ENCODE results near the gene RPL22. TPM values are rescaled to one million over a fixed set of nuclear protein-coding genes. Genes with fewer than 3 reads are reported as not detected.
A peak's percentile ranks its signal among the peaks of the same experiment; 100 is the strongest.

RPL22 gene
- total RNA-seq, 1 experiment from 2014 or later: 112 TPM

DNA sequence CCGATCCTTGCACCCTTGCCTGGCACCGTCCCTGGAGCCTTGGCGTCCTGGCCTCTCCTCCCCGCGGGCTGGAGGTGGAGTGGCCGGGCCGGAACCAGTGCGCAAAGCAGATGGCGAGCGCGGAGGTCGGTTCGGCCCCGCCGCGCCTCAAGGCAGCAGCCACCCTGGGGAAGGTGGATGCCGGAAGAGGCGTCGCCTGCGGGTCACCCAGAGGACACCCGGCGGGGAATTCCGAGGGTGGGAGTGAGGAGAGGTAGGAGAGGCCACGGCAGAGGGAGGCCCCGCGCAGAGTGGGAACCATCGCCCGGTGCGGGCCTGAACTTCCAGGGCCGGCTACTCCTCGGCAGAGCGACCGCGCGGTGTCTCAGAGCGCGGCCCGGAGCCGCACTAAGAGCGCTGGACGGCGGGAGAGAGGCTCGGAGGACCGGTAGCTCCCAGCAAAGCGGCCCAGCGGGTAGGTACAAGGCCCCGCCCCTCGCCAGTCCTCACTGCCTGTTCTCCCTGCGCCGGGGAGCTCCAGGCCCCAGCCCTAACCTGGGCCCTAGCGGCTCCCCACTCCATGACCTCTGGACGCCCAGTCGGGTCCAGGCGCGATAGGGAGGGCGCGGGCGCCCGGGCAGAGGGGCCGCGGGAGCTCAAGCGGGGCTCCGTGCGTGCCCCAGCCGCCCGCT lies 6.6 kb upstream of the RPL22 start, which contains the start of gene RNF207:
Gene RNF207, plus strand, starts transcription at position 271 of the 671 bp plus-strand sequence. CDS start 417 bp downstream, outside the sequence.
- peak; percentile 55 for DNase-seq (ENCODE audit: low spot score)

DNA sequence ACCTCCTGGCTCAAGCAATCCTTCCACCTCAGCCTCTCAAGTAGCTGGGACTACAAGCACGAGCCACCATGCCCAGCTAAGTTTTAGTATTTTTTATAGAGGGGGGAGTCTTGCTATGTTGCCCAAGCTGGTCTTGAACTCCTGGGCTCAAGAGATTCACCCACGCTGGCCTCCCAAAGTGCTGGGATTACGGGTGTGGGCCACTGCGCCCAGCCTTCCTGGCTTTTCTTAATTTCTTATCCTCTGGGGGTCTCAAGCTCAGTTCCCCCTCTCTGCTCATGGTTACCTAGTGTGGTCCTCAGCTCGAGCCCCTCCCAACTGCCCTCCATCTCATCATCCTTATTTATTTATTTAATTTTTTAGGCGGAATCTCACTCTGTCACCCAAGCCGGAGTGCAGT lies 2.9 kb upstream of the RPL22 start:
- no peak for DNase-seq (ENCODE audit: low spot score)

- DNase-seq (ENCODE audit: low spot score): no peak
Measured at GRCh38 chr1:6200188-6200809, 904 bp upstream of the RPL22 start.

DNA sequence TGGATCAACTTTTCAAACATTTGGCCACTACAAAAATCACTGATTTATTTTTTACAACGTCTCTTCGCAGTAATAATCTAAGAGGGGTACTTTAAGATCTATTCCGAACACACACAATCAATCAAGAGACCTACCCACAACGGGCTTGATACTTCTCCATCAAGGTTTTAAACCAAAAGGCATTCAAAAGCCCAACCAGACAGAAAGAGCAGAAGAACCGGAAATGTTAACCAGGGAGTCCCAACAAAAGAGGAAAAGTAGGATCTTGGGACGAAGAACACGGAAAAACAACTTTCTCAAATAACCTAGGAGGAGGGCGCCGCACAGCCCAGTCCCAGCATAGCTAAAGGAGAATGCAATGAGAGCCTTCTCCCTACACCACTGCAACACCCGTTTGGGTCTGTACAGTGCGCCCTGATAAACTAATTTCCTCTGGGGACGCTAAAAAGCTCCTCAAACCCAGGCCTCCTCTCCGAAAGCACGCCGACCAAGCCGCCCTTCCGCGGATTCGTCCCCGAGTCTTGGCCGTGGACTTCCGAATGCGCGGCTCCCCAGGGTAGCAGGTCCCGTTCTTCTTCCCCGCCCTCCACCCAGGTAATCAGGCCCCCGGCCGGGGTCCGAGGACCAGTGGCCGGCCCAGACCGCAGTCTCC lies 623 bp downstream of the RPL22 start:
- DNase-seq (ENCODE audit: low spot score): no peak

GRCh38 chr1:6197746-6198427 lies 1.5 kb downstream of the RPL22 start:
- no peak for DNase-seq (ENCODE audit: low spot score)

DNA sequence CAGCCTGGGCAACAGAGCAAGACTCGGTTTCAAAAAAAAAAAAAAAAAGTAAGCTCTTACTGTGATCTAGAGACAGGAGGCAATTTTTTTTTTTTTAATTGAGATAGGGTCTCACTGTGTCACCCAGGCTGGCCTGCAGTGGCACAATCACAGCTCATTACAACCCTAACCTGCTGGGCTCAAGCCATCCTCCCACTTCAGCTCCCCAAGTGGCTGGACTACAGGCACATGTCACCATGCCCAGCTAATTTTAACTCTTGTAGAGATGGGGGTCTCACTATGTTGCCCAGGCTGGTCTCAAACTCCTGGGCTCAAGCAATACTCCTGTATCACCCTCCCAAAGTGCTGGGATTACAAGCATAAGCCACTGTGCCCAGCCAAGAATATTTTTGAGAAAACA lies 7.4 kb downstream of the RPL22 start:
- no peak for DNase-seq (ENCODE audit: low spot score)

DNA sequence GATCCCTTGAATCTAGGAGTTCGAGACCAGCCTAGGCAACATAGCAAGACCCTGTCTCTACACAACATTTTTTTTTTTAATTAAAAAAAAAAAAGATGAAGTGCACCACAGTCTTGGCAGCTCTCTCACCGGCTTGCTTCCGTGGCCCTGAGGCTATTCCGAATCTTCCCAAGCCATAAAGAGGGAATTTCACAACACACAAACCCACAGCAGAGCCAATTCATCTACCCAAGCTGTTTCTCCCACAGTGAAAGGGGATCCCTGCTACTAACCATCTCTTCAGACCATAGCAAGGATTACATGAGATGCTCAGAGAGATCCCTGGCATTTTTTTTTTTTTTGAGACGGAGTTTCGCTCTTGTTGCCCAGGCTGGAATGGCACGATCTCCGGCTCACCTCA lies 10.9 kb downstream of the RPL22 start:
- no peak for DNase-seq (ENCODE audit: low spot score)

- no peak for DNase-seq (ENCODE audit: low spot score)
Measured at GRCh38 chr1:6185635-6186382, 13.6 kb downstream of the RPL22 start.

DNA sequence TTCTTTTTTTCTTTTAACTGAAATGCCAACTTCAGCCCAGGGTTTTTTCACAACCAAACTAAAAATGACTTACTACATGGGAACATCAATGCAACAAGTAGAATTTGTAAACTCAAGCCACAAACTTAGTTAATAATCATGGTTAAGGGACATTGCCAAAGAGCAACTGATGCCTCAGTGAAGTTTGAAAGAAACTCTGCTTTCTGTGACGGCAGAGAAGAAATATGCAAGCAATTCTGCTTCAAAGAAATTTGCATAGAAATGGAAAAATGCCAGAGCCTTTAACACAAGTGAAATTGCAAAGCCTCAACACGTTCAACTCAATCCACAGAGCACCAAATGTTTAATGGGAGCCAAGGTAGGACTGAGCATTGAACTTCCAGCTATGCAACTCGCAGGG lies 14.2 kb downstream of the RPL22 start:
- peak; percentile 16 for DNase-seq (ENCODE audit: low spot score)

DNA sequence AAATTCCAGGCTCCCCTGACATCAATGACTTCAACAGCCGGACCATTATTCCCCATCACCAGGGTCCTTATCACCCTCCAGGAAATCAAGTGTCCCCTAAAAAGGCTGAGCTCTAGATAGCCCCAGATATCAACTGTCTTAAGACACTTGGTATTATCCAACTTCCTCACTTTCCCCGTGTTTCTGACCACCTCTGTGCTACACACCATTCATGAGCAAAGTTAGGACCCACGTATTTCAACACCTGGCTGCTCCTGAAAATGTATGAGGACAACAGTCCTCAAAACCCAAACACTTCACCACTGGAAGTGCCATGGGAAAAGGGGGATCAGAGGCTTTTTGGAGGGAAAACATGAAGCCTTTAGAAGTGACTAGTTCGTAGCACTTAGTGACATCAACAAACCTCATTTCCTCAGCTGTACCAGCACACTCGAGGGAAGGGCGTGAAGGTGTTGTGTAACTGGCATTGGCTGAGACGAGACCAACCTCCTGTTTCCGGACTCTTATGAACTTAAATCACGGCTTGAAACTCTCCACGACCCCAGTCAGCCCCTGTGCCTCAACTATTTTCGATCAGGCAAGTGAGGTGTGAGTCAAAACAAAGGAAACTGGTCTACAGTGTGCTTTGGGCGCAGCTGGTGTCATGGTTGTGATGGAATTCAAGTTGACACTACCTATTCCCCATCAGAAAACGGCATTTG lies 15.2 kb downstream of the RPL22 start:
- no peak for DNase-seq (ENCODE audit: low spot score)

DNA sequence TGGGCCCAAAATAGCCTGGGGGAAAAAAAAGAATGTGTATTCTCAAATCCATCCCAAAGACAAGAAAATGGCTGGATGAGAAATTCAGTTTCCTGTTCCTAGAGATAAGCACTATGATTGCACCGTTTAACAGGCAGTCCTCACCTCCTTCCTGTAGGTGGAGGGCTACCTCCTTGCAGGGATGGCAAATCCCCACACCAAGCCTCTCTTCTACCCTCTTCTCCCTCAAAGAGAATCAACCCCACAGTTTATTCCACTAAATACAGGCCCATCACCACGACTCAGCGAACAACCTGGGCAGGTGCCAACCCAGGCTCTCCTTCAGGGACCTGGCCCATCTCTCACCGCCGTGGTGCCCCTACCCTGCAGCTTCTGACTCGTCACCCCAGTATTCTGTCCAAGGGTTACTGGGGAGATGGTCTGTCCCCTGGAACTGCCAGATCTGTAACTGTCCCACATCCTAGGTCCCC lies 15.8 kb downstream of the RPL22 start:
- DNase-seq (ENCODE audit: low spot score): no peak

DNA sequence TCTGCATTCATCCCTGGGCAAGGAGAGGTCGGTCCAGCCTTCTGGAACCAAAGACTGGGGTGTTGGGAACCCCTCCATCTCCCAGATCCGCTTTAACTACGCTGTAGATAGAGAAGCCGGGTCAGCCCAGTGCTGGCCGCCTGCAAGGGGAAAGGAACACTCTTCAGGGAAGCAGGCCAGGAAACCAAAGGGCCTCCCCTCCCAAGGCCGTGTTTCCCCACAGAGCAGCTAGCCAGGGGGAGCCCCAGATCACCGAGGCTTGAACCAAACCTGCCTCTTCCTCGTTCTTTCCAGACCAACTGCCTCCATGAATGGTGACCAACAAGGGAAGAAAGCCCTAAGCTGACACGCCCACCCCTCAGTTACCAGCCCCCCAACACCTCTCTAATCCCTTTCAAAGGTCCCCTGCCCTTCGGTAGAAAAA lies 18.0 kb downstream of the RPL22 start:
- DNase-seq (ENCODE audit: low spot score): no peak

DNA sequence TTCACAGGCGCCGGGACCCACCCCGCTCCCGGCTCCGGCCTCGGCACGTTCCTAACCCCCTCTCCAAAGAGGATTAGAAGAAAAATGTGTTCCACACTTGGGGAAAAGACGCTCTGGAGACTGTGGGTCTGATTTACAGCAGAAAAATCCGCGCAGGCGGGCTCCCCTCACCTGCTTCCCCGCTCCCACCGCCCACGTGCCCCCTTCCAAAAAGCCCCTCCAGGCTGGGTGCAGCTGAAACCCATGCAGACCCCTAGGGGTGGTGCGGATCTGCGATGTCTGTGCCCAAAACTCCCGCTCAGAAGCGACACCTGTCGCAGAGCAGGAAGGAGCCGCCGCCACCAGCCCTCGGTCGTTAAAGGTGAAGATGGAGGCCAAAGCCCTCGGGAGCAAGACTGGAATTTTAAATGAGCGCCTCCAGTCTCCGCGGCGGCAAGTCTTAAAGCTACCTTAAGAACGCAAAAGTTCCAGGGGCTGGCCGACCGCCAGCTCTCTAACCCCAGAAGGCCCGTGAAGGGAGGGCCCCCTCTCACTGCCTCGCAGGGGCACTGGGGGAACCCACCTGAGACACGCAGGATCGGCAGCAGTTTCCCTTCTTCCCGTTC lies 18.6 kb downstream of the RPL22 start:
- no peak for DNase-seq (ENCODE audit: low spot score)

DNA sequence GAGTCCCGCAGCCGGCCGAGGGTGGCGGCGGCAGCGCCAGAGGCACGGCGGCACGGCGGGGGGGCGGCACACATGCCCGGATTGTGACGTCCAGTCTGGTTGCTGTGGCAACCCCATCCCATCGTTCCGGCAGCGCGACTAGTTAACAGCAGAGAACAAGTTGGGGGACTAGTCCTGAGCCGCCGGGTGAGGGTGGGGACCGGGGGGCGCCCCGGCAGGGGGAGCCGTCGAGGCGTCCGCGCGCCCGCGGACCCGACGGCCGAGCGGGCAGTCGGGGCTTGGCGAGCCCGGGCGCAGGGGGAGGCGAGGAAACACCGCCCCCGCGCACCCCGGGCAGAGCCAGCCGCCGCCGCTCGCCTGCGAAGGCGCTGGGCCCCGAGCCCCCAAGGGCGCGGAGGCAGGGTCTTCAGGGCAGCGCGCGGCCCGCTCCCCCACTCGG lies 19.1 kb downstream of the RPL22 start, which contains the start of gene CHD5:
Gene CHD5, minus strand, starts transcription at position 54 of the 439 bp plus-strand sequence. CDS start 298 bp downstream, outside the sequence.
- DNase-seq (ENCODE audit: low spot score): no peak

GRCh38 chr1:6179564-6180175 lies 19.7 kb downstream of the RPL22 start:
- DNase-seq (ENCODE audit: low spot score): no peak

DNA sequence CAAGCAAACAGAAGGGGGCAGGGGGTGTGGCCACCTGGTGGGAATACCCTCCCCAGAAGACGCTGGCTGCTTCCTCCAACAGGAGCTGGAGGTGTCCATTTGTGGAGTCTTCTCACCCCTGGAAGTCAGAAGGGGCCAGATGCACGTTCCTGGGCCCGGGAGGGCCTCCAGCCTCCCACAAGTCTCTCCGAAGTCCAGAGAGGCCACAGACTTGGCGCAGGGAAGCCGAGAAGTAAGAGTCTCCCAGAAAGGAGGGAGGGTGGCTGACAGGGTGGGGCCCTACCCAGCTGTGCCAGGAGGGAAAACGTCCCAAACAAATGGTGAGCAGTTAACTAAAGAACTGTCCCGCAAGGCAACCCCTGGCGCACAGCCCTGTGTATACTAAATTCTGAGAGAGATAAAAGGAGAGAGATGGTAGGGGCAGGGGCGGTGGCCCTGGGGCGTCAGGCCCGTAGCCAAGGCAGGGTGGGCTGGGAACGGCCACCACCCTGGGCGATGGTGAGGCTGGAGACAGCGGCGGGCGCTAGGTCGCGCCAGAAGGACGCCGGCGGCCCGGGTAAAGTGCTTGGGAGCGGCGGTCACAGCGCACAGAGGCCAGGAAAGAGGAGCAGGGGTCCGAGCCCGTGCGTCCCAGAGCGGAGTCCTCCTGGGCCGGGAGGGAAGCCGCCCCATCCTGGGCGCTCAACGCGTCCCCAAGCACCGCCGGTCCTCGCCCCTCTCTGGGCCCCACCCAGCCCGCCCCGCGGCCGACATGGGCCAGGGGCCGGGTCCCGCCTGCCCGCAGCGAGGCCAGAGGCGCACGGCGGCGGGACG lies 20.4 kb downstream of the RPL22 start:
- DNase-seq (ENCODE audit: low spot score): no peak

- no peak for DNase-seq (ENCODE audit: low spot score)
Measured at GRCh38 chr1:6177681-6178380, 21.6 kb downstream of the RPL22 start.

DNA sequence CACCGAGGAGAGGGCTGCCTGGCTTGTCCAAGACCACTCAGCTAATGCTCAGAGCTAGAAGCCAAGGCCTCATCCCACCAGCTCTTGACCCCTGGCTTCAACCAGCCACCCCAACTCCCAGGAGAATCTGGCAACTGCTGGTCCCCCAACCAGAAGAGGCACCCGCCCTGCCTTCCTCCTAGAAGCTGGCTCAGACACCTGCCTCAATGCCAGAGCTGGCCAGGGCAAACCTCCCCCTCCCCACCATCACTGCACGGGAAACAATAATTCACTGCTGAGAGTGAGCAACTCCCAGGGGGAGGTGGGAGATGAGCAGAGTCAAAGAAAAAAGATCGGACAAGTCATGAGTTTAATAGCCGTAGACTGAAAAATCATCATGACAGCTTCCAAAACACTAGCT lies 22.6 kb downstream of the RPL22 start:
- no peak for DNase-seq (ENCODE audit: low spot score)

All from A172 (cell line).